ENCODE measurements around the gene KRTAP5-6.

KRTAP5-6 gene

GRCh38 chr11:1733716-1734640 lies 37.0 kb downstream of the KRTAP5-6 start:
- DNase-seq (ENCODE audit: low read depth) = no peak

- no peak for DNase-seq (ENCODE audit: low read depth)
These were observed 37.7 kb downstream of the KRTAP5-6 start for GRCh38 chr11:1734641-1735081.

GRCh38 chr11:1735271-1735670 lies 38.3 kb downstream of the KRTAP5-6 start:
- no peak for DNase-seq (ENCODE audit: low read depth)

DNA sequence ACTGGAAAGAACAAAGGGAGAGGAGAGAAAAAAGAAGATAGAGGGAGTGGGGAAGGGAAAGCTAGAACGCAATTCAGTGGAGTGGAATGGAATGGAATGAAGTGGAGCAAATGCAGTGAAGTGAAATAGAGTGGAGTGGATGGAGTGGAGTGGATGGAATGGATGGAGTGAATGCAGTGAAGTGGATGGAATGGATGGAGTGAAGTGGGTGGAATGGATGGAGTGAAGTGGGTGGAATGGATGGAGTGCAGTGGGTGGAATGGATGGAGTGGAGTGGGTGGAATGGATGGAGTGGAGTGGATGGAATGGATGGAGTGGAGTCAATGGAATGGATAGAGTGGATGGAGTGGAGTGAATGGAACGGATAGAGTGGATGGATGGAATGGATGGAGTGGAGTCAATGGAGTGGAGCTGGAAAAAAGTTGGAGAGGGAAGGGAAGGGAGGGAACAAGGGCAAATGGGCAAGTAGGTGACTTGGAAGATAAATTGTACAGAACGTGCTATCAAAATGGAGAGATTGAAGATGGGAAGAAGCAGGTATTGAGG lies 39.5 kb downstream of the KRTAP5-6 start:
- no peak for DNase-seq (ENCODE audit: low read depth)

GRCh38 chr11:1737080-1737757 lies 40.2 kb downstream of the KRTAP5-6 start:
- no peak for DNase-seq (ENCODE audit: low read depth)

GRCh38 chr11:1738380-1738779 lies 41.4 kb downstream of the KRTAP5-6 start:
- DNase-seq (ENCODE audit: low read depth) = no peak

DNA sequence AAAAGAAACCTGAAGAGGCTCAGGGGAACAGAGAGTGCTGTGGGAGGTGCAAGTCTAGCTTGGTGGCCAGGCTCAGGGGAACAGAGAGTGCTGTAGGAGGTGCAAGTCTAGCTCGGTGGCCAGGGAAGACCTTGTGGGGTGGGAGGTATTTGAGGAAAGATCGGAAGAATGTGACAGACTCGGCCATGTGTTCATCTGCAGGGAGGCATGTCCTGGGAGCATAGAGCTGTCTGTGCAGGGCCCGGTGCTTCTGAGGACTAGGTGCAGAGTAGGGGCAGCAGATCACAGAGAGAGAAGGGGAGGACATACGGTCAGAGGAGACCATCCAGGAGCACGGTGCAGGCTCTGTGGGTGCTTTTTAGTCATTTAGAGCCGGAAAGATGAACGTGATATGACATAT lies 42.6 kb downstream of the KRTAP5-6 start:
- DNase-seq (ENCODE audit: low read depth) = no peak

GRCh38 chr11:1740786-1741530 lies 44.0 kb downstream of the KRTAP5-6 start:
- DNase-seq (ENCODE audit: low read depth) = no peak

GRCh38 chr11:1741741-1742140 lies 44.7 kb downstream of the KRTAP5-6 start:
- no peak for DNase-seq (ENCODE audit: low read depth)

DNA sequence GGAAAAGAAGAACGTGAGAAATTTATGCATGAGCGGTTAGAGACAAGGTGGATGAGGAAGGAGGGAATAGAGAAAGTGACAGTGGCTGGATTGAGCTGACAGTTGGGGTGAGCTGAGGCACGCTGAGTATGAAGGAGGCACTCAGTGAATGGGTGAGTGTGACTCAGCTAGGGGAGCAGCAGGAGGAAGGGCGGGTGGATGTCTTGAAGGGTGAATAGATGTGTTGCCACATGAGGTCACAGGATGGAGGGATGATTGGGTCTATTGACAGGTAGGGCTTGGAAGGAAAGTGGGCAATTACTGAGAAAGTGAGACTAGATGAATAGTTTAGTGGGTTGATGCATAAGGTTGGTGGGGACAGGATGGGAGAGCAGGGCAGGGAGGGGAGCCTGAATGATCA lies 45.4 kb downstream of the KRTAP5-6 start:
- DNase-seq (ENCODE audit: low read depth) = no peak

DNA sequence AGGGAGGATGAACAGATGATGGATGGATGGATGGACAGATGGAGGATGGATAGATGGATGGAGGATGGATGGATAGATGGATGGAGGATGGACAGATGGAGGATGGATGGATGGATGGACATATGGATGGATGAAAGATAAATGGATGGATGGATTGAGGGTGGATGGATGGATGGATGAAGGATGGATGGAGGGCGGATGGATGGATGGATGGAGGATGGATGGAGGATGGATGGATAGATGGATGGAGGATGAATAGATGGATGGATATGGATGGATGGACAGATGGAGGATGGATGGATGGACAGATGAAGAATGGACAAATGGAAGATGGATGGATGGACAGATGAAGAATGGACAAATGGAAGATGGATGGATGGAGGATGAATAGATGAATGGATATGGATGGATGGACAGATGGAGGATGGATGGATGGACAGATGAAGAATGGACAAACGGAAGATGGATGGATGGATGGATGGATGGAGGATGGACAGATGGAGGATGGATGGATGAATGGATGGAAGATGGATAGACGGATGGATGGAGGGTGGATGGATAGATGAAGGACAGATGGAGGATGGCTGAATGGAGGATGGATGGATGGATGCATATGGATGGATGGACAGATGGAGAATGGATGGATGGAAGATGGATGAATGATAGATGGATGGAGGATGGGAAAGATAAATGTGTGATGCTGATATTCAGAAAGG lies 46.0 kb downstream of the KRTAP5-6 start:
- no peak for DNase-seq (ENCODE audit: low read depth)

- no peak for DNase-seq (ENCODE audit: low read depth)
These were observed 46.7 kb downstream of the KRTAP5-6 start for GRCh38 chr11:1743585-1744136.

DNA sequence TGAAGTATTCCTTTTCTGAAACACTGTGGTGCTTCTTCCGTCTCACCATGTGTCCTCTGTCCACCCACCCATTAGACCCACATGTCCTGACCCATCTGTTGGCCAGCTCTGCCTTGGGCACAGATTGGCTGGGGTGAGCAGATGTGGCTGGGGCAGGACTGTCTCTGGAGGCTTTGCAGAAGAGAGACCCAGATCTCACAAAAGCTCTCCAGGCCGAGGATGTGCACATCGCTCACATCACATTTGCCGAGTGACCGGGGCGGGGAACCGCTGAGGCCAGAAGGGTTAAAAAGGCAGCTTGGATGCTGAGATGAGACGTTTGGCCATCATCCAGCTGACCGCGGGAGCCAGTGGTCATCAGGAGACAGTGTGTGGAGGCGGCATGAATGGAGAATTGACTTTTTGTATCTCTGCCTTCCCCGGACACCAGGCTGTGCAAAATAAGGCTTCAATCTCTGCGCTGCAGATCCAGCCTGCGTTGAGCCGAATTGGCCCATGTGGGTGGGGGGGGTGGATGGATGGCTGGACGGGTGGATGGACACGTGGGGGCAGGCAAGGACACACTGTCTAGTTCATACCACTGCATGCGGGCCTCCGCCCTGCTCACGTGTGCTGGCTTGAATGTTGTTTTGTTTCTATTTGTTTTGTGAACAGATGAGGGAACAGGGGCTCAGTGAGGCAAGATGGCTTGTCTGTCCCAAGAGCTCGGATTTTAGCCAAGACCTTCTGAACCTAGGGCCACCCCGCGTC lies 47.3 kb downstream of the KRTAP5-6 start:
- no peak for DNase-seq (ENCODE audit: low read depth)

DNA sequence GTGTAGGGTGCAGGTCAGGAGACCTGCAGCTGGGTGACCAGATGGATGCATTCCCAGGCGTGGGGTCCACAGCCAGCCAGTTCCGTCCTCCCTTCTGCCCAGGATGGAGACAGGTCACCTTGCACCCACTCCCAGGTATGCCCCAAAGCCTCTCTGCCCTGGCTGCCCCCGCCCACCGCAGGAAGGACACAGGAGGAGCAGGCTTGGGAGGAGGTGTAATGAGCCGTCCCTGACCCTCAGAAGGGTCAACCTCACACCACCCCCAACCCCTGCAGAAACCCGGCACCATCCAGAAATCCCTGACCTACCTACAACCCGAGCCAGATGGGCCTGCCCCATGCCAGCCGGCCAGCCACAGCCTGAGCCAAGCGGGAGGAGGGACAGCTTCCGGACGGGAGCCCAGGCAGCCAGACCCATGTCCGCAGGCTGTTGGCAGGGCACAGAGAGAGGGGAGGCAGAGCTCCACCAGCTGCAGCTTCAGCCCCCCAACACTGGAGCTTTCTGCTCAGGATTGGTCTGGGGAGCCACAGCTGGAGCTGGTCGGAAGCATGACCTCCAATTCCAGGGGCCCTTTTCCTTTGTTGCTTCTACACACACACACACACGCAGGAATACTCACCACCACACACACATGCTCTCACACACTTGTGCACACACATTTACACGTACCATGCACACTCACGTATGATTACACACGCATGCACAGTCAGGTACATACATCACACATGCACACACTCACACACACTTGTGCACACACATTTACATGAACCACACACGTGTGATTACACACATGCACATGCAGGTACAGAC lies 48.1 kb downstream of the KRTAP5-6 start:
- DNase-seq (ENCODE audit: low read depth) = no peak

GRCh38 chr11:1745701-1746320 lies 48.8 kb downstream of the KRTAP5-6 start:
- no peak for DNase-seq (ENCODE audit: low read depth)

DNA sequence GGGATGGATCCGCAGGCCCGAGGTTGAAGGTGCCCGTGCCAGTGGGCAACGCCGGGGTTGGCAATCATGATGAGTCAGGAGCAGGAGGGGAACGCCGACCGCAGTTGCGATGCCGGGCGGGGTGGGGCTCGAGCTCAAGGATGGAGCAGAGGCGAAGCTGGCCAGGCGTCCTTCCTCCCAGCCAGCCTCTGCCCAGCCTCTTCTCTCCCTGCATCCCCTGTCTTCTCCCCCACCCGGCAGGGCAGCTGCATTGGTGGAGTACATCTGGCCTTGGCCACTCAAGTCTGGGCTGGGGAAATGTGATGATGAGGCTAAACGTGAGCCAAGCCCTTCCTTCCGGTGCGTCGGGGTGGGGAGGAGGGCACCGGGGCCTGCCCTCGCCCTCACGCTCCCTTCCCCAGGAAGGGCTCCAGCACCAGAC lies 49.5 kb downstream of the KRTAP5-6 start:
- no peak for DNase-seq (ENCODE audit: low read depth)

GRCh38 chr11:1746956-1747752 lies 50.2 kb downstream of the KRTAP5-6 start:
- DNase-seq (ENCODE audit: low read depth) = no peak

All from GM04504 (cell line).